GM23338 (cell line): ENCODE data around the gene RNU6-8. TPM values are rescaled to one million over a fixed set of nuclear protein-coding genes. Genes with fewer than 3 reads are reported as not detected.

Source experiments
- ATAC-seq: fragments of 200-7000 bp; cut with Tn5 transposase; 3 replicates; pipeline ENCODE4 v1.9.1; 2020
- DNase-seq: peaks from one replicate; pipeline ENCODE4 v3.0.0-alpha.2; 2015; ENCODE audit warnings: low spot score
- H2AFZ ChIP-seq: fragments of 200-600 bp; sonication (generic); 2 replicates; pipeline ENCODE4 v1.8.0; 2016; ENCODE audit warnings: antibody characterized with exemption, mild to moderate bottlenecking, moderate library complexity
- H3F3A ChIP-seq: fragments of 200-600 bp; sonication (generic); replicated peaks from 2 replicates; pipeline ENCODE4 v1.8.0; 2017; ENCODE audit warnings: antibody characterized with exemption, mixed run types, low read depth
- H3K27ac ChIP-seq: fragments of 200-600 bp; sonication (generic); 2 replicates; pipeline ENCODE4 v1.6.1; 2016; ENCODE audit warnings: low read depth
- H3K27me3 ChIP-seq: fragments of 200-600 bp; sonication (generic); 2 replicates; pipeline ENCODE4 v1.8.0; 2016; ENCODE audit warnings: mild to moderate bottlenecking, mixed run types, moderate library complexity; ENCODE audit not compliant: insufficient read depth
- H3K36me3 ChIP-seq: fragments of 200-600 bp; sonication (generic); 2 replicates; pipeline ENCODE4 v1.8.0; 2016; ENCODE audit warnings: mild to moderate bottlenecking; ENCODE audit not compliant: insufficient read depth
- H3K4me1 ChIP-seq: fragments of 200-600 bp; sonication (generic); 2 replicates; pipeline ENCODE4 v1.8.0; 2016; ENCODE audit warnings: mild to moderate bottlenecking, moderate library complexity; ENCODE audit not compliant: insufficient read depth
- H3K4me2 ChIP-seq: fragments of 200-600 bp; sonication (generic); 2 replicates; pipeline ENCODE4 v1.7.1; 2017; ENCODE audit warnings: mixed run types
- H3K4me3 ChIP-seq: fragments of 200-600 bp; sonication (generic); 2 replicates; pipeline ENCODE4 v1.6.1; 2016; ENCODE audit warnings: mixed run types
- H3K79me2 ChIP-seq: fragments of 200-600 bp; sonication (generic); replicated peaks from 2 replicates; pipeline ENCODE4 v1.8.0; 2017; ENCODE audit warnings: mild to moderate bottlenecking; ENCODE audit not compliant: insufficient read depth
- H3K9me2 ChIP-seq: fragments of 200-600 bp; sonication (generic); 2 replicates; pipeline ENCODE4 v1.8.0; 2017; ENCODE audit not compliant: insufficient read depth
- H4K20me1 ChIP-seq: fragments of 200-600 bp; sonication (generic); replicated peaks from 2 replicates; pipeline ENCODE4 v1.8.0; 2017; ENCODE audit warnings: mild to moderate bottlenecking; ENCODE audit not compliant: insufficient read depth
- H3K27ac Mint-ChIP-seq: 2 replicates; pipeline ENCODE4 v1.8.0; 2020; ENCODE audit warnings: inconsistent platforms, mild to moderate bottlenecking, moderate library complexity, mixed read lengths
- H3K27me3 Mint-ChIP-seq: 3 replicates; pipeline ENCODE4 v1.8.0; 2022; ENCODE audit warnings: low read depth, mild to moderate bottlenecking, moderate library complexity, mixed read lengths, inconsistent platforms; ENCODE audit not compliant: insufficient read depth, poor library complexity
- H3K36me3 Mint-ChIP-seq: 3 replicates; pipeline ENCODE4 v1.8.0; 2021; ENCODE audit warnings: low read depth, mild to moderate bottlenecking, inconsistent platforms, moderate library complexity, mixed read lengths
- H3K4me1 Mint-ChIP-seq: 3 replicates; pipeline ENCODE4 v1.8.0; 2020; ENCODE audit warnings: mild to moderate bottlenecking, inconsistent platforms, mixed read lengths
- H3K4me3 Mint-ChIP-seq: 3 replicates; pipeline ENCODE4 v1.8.0; 2021; ENCODE audit warnings: moderate library complexity, mild to moderate bottlenecking, inconsistent platforms, mixed read lengths
- H3K9me3 Mint-ChIP-seq: 3 replicates; pipeline ENCODE4 v1.8.0; 2020; ENCODE audit warnings: moderate library complexity, mild to moderate bottlenecking, inconsistent platforms, mixed read lengths
- CREB1 ChIP-seq: fragments of 250-450 bp; sonication (Bioruptor Pico); IDR thresholded peaks from 2 replicates; pipeline ENCODE4 v1.5.0; 2020; ENCODE audit warnings: low read depth, mild to moderate bottlenecking, moderate library complexity
- EZH2 ChIP-seq: fragments of 200-600 bp; sonication (generic); IDR thresholded peaks from one replicate; pipeline ENCODE4 v1.8.0; 2017; ENCODE audit warnings: antibody characterized with exemption, mild to moderate bottlenecking, low read depth; ENCODE audit not compliant: unreplicated experiment
- EZH2phosphoT487 ChIP-seq: fragments of 200-600 bp; sonication (generic); IDR thresholded peaks from one replicate; pipeline ENCODE4 v1.8.1; 2018; ENCODE audit warnings: antibody characterized with exemption; ENCODE audit not compliant: unreplicated experiment
- JUNB ChIP-seq: IDR thresholded peaks from one replicate; pipeline ENCODE4 v1.6.1; 2016; ENCODE audit warnings: antibody characterized with exemption; ENCODE audit not compliant: unreplicated experiment
- NANOG ChIP-seq: IDR thresholded peaks from 2 replicates; pipeline ENCODE4 v1.6.1; 2016; ENCODE audit warnings: antibody characterized with exemption, borderline replicate concordance
- POLR2AphosphoS5 ChIP-seq: IDR thresholded peaks from 2 replicates; pipeline ENCODE4 v1.6.1; 2016; ENCODE audit warnings: antibody characterized with exemption, low read depth
- STAT1 ChIP-seq: IDR thresholded peaks from one replicate; pipeline ENCODE4 v1.6.1; 2016; ENCODE audit warnings: antibody characterized with exemption; ENCODE audit not compliant: unreplicated experiment
- ZNF114 ChIP-seq: fragments of 250-450 bp; sonication (Bioruptor Pico); IDR thresholded peaks from 2 replicates; pipeline ENCODE4 v1.5.0; 2020; ENCODE audit warnings: mild to moderate bottlenecking, moderate library complexity
- ZNF331 ChIP-seq: fragments of 250-450 bp; sonication (Bioruptor Pico); IDR thresholded peaks from 2 replicates; pipeline ENCODE4 v1.5.0; 2020; ENCODE audit warnings: low read depth, mild to moderate bottlenecking, moderate library complexity
- polyA plus RNA-seq: library from polyadenylated mRNA; unstranded; fragments of >200 nt; fragmentation: Nextera tagmentation; extraction: Ambion mirVana; gene quantifications from 2 replicates; pipeline ENCODE4 v1.2.1, GENCODE V29; 2016
- total RNA-seq: library from RNA; depleted of rRNA; stranded (reverse); fragments of >200 nt; shearing (Covaris generic); gene quantifications from 2 replicates; pipeline ENCODE4 v1.2.3, GENCODE V29; 2014
- TF ChIP-seq, protein P1 (sequence below): IDR thresholded peaks from one replicate; pipeline ENCODE4 v1.6.1; 2018; ENCODE audit warnings: antibody characterized with exemption; ENCODE audit not compliant: unreplicated experiment
- TF ChIP-seq, protein P2 (sequence below), 2 experiments: fragments of 200-600 bp in 1 of 2; sonication (generic) in 1 of 2; conservative IDR thresholded peaks; 2 replicates each; pipeline versions ENCODE4 v1.5.1 to v1.6.1; 2016 to 2017; ENCODE audit warnings: antibody characterized with exemption in 2 of 2, low read depth in 2 of 2, mild to moderate bottlenecking in 2 of 2, moderate library complexity in 1 of 2
- TF ChIP-seq, protein P3 (sequence below): IDR thresholded peaks from 2 replicates; pipeline ENCODE4 v1.6.1; 2016; ENCODE audit warnings: antibody characterized with exemption
- TF ChIP-seq, protein P4 (sequence below): fragments of 250-450 bp; sonication (Bioruptor Pico); IDR thresholded peaks from 2 replicates; pipeline ENCODE4 v1.5.0; 2020; ENCODE audit warnings: mild to moderate bottlenecking, moderate library complexity

The RNU6-8 gene
- total and polyA plus RNA-seq, 2 experiments from 2014 or later: 39.1 TPM; not detected in 1

DNA sequence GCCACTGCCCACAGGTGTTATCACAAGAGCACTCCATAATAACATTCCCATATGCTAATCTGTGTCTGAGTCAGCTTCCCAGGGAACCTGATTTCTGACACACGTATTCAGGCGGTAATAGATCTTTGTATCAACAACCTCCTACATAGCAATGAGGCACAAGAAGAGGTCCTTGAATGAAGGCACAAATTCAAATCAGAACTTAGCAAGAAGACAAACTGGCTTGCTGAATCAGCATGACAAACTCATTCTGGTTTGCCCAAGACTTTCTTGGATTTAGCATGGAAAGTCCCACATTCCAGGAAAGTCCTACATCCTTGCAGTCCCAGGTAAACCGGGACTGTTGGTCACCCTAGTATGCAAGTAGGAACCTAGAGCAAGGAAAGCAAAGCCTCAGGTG, 35.2 kb downstream of the RNU6-8 start:
- no peak for ATAC-seq
- DNase-seq: no peak
- no peak overlapping the region for H3K4me2 ChIP-seq
- TF ChIP-seq CREB1: no peak
- no peak for TF ChIP-seq EZH2phosphoT487
- TF ChIP-seq ZNF114 (CRISPR knock-in tag): no peak
- TF ChIP-seq JUNB: no peak
- TF ChIP-seq ZNF331 (CRISPR knock-in tag): no peak
- TF ChIP-seq, protein P1, sequence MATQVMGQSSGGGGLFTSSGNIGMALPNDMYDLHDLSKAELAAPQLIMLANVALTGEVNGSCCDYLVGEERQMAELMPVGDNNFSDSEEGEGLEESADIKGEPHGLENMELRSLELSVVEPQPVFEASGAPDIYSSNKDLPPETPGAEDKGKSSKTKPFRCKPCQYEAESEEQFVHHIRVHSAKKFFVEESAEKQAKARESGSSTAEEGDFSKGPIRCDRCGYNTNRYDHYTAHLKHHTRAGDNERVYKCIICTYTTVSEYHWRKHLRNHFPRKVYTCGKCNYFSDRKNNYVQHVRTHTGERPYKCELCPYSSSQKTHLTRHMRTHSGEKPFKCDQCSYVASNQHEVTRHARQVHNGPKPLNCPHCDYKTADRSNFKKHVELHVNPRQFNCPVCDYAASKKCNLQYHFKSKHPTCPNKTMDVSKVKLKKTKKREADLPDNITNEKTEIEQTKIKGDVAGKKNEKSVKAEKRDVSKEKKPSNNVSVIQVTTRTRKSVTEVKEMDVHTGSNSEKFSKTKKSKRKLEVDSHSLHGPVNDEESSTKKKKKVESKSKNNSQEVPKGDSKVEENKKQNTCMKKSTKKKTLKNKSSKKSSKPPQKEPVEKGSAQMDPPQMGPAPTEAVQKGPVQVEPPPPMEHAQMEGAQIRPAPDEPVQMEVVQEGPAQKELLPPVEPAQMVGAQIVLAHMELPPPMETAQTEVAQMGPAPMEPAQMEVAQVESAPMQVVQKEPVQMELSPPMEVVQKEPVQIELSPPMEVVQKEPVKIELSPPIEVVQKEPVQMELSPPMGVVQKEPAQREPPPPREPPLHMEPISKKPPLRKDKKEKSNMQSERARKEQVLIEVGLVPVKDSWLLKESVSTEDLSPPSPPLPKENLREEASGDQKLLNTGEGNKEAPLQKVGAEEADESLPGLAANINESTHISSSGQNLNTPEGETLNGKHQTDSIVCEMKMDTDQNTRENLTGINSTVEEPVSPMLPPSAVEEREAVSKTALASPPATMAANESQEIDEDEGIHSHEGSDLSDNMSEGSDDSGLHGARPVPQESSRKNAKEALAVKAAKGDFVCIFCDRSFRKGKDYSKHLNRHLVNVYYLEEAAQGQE: no peak
- no peak for TF ChIP-seq STAT1
- no peak for TF ChIP-seq POLR2AphosphoS5
- TF ChIP-seq NANOG: no peak
- TF ChIP-seq, protein P2, sequence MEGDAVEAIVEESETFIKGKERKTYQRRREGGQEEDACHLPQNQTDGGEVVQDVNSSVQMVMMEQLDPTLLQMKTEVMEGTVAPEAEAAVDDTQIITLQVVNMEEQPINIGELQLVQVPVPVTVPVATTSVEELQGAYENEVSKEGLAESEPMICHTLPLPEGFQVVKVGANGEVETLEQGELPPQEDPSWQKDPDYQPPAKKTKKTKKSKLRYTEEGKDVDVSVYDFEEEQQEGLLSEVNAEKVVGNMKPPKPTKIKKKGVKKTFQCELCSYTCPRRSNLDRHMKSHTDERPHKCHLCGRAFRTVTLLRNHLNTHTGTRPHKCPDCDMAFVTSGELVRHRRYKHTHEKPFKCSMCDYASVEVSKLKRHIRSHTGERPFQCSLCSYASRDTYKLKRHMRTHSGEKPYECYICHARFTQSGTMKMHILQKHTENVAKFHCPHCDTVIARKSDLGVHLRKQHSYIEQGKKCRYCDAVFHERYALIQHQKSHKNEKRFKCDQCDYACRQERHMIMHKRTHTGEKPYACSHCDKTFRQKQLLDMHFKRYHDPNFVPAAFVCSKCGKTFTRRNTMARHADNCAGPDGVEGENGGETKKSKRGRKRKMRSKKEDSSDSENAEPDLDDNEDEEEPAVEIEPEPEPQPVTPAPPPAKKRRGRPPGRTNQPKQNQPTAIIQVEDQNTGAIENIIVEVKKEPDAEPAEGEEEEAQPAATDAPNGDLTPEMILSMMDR (conservative IDR thresholded peaks at IDR 0.05; ENCODE audit: low read depth in 2 of 2): no peak
- TF ChIP-seq, protein P3, sequence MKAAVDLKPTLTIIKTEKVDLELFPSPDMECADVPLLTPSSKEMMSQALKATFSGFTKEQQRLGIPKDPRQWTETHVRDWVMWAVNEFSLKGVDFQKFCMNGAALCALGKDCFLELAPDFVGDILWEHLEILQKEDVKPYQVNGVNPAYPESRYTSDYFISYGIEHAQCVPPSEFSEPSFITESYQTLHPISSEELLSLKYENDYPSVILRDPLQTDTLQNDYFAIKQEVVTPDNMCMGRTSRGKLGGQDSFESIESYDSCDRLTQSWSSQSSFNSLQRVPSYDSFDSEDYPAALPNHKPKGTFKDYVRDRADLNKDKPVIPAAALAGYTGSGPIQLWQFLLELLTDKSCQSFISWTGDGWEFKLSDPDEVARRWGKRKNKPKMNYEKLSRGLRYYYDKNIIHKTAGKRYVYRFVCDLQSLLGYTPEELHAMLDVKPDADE: no peak
- no peak for TF ChIP-seq EZH2
- TF ChIP-seq, protein P4, sequence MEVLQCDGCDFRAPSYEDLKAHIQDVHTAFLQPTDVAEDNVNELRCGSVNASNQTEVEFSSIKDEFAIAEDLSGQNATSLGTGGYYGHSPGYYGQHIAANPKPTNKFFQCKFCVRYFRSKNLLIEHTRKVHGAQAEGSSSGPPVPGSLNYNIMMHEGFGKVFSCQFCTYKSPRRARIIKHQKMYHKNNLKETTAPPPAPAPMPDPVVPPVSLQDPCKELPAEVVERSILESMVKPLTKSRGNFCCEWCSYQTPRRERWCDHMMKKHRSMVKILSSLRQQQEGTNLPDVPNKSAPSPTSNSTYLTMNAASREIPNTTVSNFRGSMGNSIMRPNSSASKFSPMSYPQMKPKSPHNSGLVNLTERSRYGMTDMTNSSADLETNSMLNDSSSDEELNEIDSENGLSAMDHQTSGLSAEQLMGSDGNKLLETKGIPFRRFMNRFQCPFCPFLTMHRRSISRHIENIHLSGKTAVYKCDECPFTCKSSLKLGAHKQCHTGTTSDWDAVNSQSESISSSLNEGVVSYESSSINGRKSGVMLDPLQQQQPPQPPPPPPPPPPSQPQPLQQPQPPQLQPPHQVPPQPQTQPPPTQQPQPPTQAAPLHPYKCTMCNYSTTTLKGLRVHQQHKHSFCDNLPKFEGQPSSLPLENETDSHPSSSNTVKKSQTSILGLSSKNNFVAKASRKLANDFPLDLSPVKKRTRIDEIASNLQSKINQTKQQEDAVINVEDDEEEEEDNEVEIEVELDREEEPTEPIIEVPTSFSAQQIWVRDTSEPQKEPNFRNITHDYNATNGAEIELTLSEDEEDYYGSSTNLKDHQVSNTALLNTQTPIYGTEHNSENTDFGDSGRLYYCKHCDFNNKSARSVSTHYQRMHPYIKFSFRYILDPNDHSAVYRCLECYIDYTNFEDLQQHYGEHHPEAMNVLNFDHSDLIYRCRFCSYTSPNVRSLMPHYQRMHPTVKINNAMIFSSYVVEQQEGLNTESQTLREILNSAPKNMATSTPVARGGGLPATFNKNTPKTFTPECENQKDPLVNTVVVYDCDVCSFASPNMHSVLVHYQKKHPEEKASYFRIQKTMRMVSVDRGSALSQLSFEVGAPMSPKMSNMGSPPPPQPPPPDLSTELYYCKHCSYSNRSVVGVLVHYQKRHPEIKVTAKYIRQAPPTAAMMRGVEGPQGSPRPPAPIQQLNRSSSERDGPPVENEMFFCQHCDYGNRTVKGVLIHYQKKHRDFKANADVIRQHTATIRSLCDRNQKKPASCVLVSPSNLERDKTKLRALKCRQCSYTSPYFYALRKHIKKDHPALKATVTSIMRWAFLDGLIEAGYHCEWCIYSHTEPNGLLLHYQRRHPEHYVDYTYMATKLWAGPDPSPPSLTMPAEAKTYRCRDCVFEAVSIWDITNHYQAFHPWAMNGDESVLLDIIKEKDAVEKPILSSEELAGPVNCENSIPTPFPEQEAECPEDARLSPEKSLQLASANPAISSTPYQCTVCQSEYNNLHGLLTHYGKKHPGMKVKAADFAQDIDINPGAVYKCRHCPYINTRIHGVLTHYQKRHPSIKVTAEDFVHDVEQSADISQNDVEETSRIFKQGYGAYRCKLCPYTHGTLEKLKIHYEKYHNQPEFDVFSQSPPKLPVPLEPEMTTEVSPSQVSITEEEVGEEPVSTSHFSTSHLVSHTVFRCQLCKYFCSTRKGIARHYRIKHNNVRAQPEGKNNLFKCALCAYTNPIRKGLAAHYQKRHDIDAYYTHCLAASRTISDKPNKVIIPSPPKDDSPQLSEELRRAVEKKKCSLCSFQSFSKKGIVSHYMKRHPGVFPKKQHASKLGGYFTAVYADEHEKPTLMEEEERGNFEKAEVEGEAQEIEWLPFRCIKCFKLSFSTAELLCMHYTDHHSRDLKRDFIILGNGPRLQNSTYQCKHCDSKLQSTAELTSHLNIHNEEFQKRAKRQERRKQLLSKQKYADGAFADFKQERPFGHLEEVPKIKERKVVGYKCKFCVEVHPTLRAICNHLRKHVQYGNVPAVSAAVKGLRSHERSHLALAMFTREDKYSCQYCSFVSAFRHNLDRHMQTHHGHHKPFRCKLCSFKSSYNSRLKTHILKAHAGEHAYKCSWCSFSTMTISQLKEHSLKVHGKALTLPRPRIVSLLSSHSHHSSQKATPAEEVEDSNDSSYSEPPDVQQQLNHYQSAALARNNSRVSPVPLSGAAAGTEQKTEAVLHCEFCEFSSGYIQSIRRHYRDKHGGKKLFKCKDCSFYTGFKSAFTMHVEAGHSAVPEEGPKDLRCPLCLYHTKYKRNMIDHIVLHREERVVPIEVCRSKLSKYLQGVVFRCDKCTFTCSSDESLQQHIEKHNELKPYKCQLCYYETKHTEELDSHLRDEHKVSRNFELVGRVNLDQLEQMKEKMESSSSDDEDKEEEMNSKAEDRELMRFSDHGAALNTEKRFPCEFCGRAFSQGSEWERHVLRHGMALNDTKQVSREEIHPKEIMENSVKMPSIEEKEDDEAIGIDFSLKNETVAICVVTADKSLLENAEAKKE (CRISPR knock-in tag): no peak
- peak overlapping the region; percentile 52; the same call in 1 of the 2 replicates for H2AFZ ChIP-seq
- no peak overlapping the region for H3K27ac ChIP-seq
- no peaks in the 10 kb centered on the region for H3K36me3 ChIP-seq
- no peaks in the 10 kb centered on the region for H3K27me3 ChIP-seq
- Mint-ChIP-seq H3K9me3 (0 out of 3 replicates have a peak, but pooled peaks cover 3% of the 10 kb centered on the region), H3K27me3 (peaks cover 2% of the 10 kb centered on the region), H3K4me3 (no peak overlapping the region), H3K4me1 (peaks cover 6% of the 10 kb centered on the region; the same call in 2 of the 3 replicates), H3K27ac (no peak overlapping the region), H3K36me3 (no peaks in the 10 kb centered on the region)
- no peaks in the 10 kb centered on the region for H3K79me2 ChIP-seq
- 0 out of 2 replicates have a peak, but pooled peaks cover 3% of the 10 kb centered on the region for H3K9me2 ChIP-seq
- no peaks in the 10 kb centered on the region for H4K20me1 ChIP-seq
- H3K4me3 ChIP-seq: no peak overlapping the region
- H3F3A ChIP-seq: no peaks in the 10 kb centered on the region
- no peaks in the 10 kb centered on the region for H3K4me1 ChIP-seq
